OCI-LY7 (cell line): ENCODE data around the gene TMEM204. TPM values are rescaled to one million over a fixed set of nuclear protein-coding genes. Genes with fewer than 3 reads are reported as not detected.

Experiments used
- BruUV-seq: library from RNA; stranded (reverse); fragments of 400-500 nt; replicated peaks from 2 replicates; lab custom pipeline; 2021; lab: Mats Ljungman, UMichigan
- CTCF ChIA-PET: fragments of 300-600 bp; sonication (Branson Sonifier 250); formaldehyde crosslinking; loops from one replicate; lab custom pipeline; 2022; ENCODE audit warnings: antibody characterized with exemption; ENCODE audit not compliant: unreplicated experiment; lab: Charles Lee
- POLR2A ChIA-PET: fragments of 300-600 bp; sonication (Branson Sonifier 250); formaldehyde crosslinking; loops from one replicate; lab custom pipeline; 2022; ENCODE audit warnings: antibody characterized with exemption; lab: Charles Lee
- DNase-seq: peaks from one replicate; pipeline ENCODE4 v3.0.0-alpha.2; 2015; ENCODE audit warnings: low spot score
- H2AFZ ChIP-seq: fragments of 200-600 bp; sonication (generic), shearing (Covaris generic); 2 replicates; pipeline ENCODE4 v1.6.1; 2014; ENCODE audit warnings: mild to moderate bottlenecking, antibody characterized with exemption, low read length, moderate library complexity
- H3K27ac ChIP-seq: fragments of 200-600 bp; sonication (generic); 2 replicates; pipeline ENCODE4 v1.5.1; 2014; ENCODE audit warnings: mixed run types, low read depth, mild to moderate bottlenecking, moderate library complexity, low read length, inconsistent platforms; ENCODE audit not compliant: poor library complexity, severe bottlenecking
- H3K36me3 ChIP-seq: fragments of 200-600 bp; sonication (generic); 2 replicates; pipeline ENCODE4 v1.6.1; 2014; ENCODE audit warnings: mild to moderate bottlenecking, antibody characterized with exemption, low read length, moderate library complexity, mixed read lengths; ENCODE audit not compliant: insufficient read depth
- H3K4me1 ChIP-seq: fragments of 200-600 bp; sonication (generic); 2 replicates; pipeline ENCODE4 v1.5.1; 2014; ENCODE audit warnings: mild to moderate bottlenecking, low read length; ENCODE audit not compliant: insufficient read depth, poor library complexity, severe bottlenecking
- H3K4me2 ChIP-seq: fragments of 200-600 bp; sonication (generic); 2 replicates; pipeline ENCODE4 v1.6.1; 2014; ENCODE audit warnings: mild to moderate bottlenecking, low read length
- H3K4me3 ChIP-seq: fragments of 200-600 bp; sonication (generic); 2 replicates; pipeline ENCODE4 v1.5.1; 2014; ENCODE audit warnings: mild to moderate bottlenecking, low read depth, low read length; ENCODE audit not compliant: poor library complexity, severe bottlenecking
- H3K79me2 ChIP-seq: fragments of 200-600 bp; sonication (generic); 2 replicates; pipeline ENCODE4 v1.6.1; 2016; ENCODE audit warnings: low read depth, mild to moderate bottlenecking, low read length, moderate library complexity, mixed read lengths; ENCODE audit not compliant: insufficient read depth
- H3K9me2 ChIP-seq: fragments of 200-600 bp; sonication (generic); 2 replicates; pipeline ENCODE4 v1.6.1; 2016; ENCODE audit warnings: mild to moderate bottlenecking, low read length, mixed read lengths; ENCODE audit not compliant: insufficient read depth
- H3K9me3 ChIP-seq: fragments of 200-600 bp; sonication (generic); 2 replicates; pipeline ENCODE4 v1.6.1; 2014; ENCODE audit warnings: mild to moderate bottlenecking, mixed run types, low read length, mixed read lengths
- H4K20me1 ChIP-seq: fragments of 200-600 bp; sonication (generic); 2 replicates; pipeline ENCODE4 v1.6.1; 2014; ENCODE audit warnings: mild to moderate bottlenecking, antibody characterized with exemption, low read length, moderate library complexity, mixed read lengths; ENCODE audit not compliant: insufficient read depth
- CTCF ChIP-seq: fragments of 200-600 bp; sonication (generic); conservative IDR thresholded peaks from 2 replicates; pipeline ENCODE4 v1.5.1; 2014; ENCODE audit warnings: mild to moderate bottlenecking, antibody characterized with exemption, low read length, moderate library complexity, mixed read lengths
- EZH2phosphoT487 ChIP-seq: fragments of 200-600 bp; sonication (generic); IDR thresholded peaks from 2 replicates; pipeline ENCODE4 v1.6.1; 2018; ENCODE audit warnings: low read depth, borderline replicate concordance, mild to moderate bottlenecking, mixed run types, antibody characterized with exemption, low read length, moderate library complexity, mixed read lengths
- intact Hi-C: fragments of 100-400 bp; cut with micrococcal nuclease; formaldehyde crosslinking; loops from one replicate; pipeline ENCODE4 v1.10.0; 2022; ENCODE audit not compliant: unreplicated experiment
- total RNA-seq, 2 experiments: library from RNA; depleted of rRNA in 1 of 2; stranded (reverse); fragments of >200 nt in 1 of 2; shearing (Covaris generic) in 1 of 2; gene quantifications; 2 replicates each; pipeline ENCODE4 v1.2.3, GENCODE V29; 2014 to 2022

The TMEM204 gene
- total RNA-seq, 2 experiments from 2014 or later: not detected

DNA sequence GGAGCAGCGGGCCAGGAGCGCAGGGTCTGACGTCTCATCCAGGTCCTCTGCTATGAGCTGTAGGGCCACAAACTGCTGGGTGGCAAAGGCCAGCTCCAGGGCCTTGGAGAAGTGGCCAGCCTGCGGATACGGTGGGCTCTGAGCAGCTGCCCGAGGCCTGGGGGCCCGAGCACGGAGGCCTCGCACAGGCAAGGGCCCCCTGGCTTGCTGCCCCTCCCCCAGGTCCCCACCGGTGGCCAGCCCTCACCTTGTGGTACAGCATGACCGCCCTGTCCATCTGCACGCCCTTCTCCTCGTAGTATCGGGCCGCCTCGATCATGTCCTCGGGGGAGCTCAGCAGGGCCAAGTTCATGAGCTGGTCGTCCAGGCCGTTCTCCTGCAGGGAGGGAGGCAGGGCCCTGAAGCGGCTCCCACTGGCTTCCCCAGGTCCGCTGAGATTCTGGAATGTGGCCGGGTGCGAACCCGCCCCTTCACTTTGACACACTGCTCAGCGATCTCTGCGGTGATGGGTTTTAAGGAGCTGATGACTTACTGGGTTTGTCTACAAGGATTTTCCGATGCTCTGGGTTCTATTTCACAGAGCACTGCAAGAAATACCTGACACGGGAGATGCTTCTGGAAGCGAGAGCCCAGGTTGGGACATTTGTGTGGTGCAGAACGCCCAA, 9.8 kb upstream of the TMEM204 start:
- no peak overlapping the region for H2AFZ ChIP-seq
- intact Hi-C loops: no loop called here
- no peaks in the 10 kb centered on the region for H3K4me1 ChIP-seq
- no peak for DNase-seq
- no peak for TF ChIP-seq CTCF
- no peak for TF ChIP-seq EZH2phosphoT487
- H3K79me2 ChIP-seq: no peaks in the 10 kb centered on the region
- ChIA-PET POLR2A (no interaction called here), CTCF (no interaction called here)
- H4K20me1 ChIP-seq: no peaks in the 10 kb centered on the region
- H3K27ac ChIP-seq: no peak overlapping the region
- no peaks in the 10 kb centered on the region for H3K9me2 ChIP-seq
- no TSS peak for BruUV-seq
- no peak overlapping the region for H3K4me2 ChIP-seq
- no peaks in the 10 kb centered on the region for H3K9me3 ChIP-seq
- no peaks in the 10 kb centered on the region for H3K36me3 ChIP-seq
- H3K4me3 ChIP-seq: no peak overlapping the region

GRCh38 chr16:1524366-1524765, 9.1 kb upstream of the TMEM204 start:
- H3K4me2 ChIP-seq: no peak overlapping the region
- H3K36me3 ChIP-seq: no peaks in the 10 kb centered on the region
- TF ChIP-seq CTCF (no peak), EZH2phosphoT487 (no peak)
- ChIA-PET POLR2A (no interaction called here), CTCF (no interaction called here)
- H3K9me3 ChIP-seq: no peaks in the 10 kb centered on the region
- no TSS peak for BruUV-seq
- H3K9me2 ChIP-seq: no peaks in the 10 kb centered on the region
- no peak for DNase-seq
- no peaks in the 10 kb centered on the region for H3K79me2 ChIP-seq
- no peaks in the 10 kb centered on the region for H4K20me1 ChIP-seq
- H3K4me3 ChIP-seq: no peak overlapping the region
- H3K4me1 ChIP-seq: no peaks in the 10 kb centered on the region
- no peak overlapping the region for H2AFZ ChIP-seq
- no peak overlapping the region for H3K27ac ChIP-seq
- intact Hi-C loops: no loop called here

GRCh38 chr16:1525871-1526607, 7.4 kb upstream of the TMEM204 start:
- no peaks in the 10 kb centered on the region for H4K20me1 ChIP-seq
- no peaks in the 10 kb centered on the region for H3K4me1 ChIP-seq
- no peaks in the 10 kb centered on the region for H3K36me3 ChIP-seq
- no peak overlapping the region for H2AFZ ChIP-seq
- H3K9me2 ChIP-seq: no peaks in the 10 kb centered on the region
- ChIA-PET POLR2A (no interaction called here), CTCF (no interaction called here)
- H3K27ac ChIP-seq: no peak overlapping the region
- no peaks in the 10 kb centered on the region for H3K9me3 ChIP-seq
- intact Hi-C loops: no loop called here
- no peak overlapping the region for H3K4me2 ChIP-seq
- no peaks in the 10 kb centered on the region for H3K79me2 ChIP-seq
- no peak for TF ChIP-seq CTCF
- TF ChIP-seq EZH2phosphoT487: no peak
- no peak for DNase-seq
- no TSS peak for BruUV-seq
- H3K4me3 ChIP-seq: no peak overlapping the region
